ENCODE measurements around the gene PHKG2. TPM values are rescaled to one million over a fixed set of nuclear protein-coding genes. Genes with fewer than 3 reads are reported as not detected.

PHKG2 gene
- polyA plus RNA-seq, 1 donor (not counting 4 experiments of a cell fraction or from before 2014, with no cell fraction given), result 31.8 TPM

DNA sequence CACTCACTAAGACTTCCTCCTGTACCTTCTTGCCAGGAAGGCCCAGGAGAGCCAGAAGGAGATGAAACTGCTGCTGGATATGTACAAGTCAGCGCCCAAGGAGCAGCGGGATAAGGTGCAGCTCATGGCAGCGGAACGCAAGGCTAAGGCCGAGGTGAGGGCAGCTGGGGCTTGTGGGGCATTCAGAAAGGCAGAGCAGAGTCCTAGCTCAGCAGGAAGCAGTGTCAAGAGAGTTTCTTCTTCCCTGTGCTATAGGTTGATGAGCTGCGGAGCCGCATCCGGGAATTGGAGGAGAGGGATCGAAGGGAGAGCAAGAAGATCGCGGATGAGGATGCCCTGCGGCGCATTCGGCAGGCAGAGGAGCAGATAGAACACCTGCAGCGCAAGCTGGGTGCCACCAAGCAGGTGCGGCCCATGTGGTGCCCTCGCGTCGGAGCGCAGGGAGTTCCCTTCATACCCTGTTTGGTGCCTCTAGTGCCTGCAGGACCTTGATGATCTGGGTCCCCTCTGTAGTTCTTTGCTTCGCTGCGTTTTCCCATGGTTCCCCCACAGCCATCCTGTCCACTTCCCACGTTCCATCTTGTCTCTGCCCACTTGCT lies 20.5 kb downstream of the PHKG2 start:
- Histone ChIP-seq H2AFZ (ENCODE audit: control insufficient read depth, low read length) (no peak overlapping the region), H3K4me1 (ENCODE audit: control insufficient read depth, extremely low read depth, insufficient read depth, low read length) (no peaks in the 10 kb centered on the region), H3K27me3 (ENCODE audit: control insufficient read depth, extremely low read depth, insufficient read depth, low read length) (no peaks in the 10 kb centered on the region), H3K9me1 (ENCODE audit: control insufficient read depth, extremely low read depth, insufficient read depth, low read length) (no peaks in the 10 kb centered on the region), H3K36me3 (ENCODE audit: control insufficient read depth in 2 of 2, extremely low read depth in 1 of 2, insufficient read depth in 2 of 2, low read length in 2 of 2) (peaks cover 59 to 61% of the 10 kb centered on the region in 2 experiments), H4K20me1 (ENCODE audit: control insufficient read depth, extremely low read depth, insufficient read depth, low read length) (no peaks in the 10 kb centered on the region), H3K4me3 (ENCODE audit: control insufficient read depth in 2 of 3, extremely low read depth in 1 of 3, insufficient read depth in 2 of 3, low read depth in 1 of 3, low read length in 3 of 3) (no peak overlapping the region), H3K4me2 (ENCODE audit: control insufficient read depth, extremely low read depth, insufficient read depth, low read depth, low read length) (no peak overlapping the region), H3K9ac (ENCODE audit: control insufficient read depth, extremely low read depth, insufficient read depth, low read length) (no peak overlapping the region), H3K9me3 (ENCODE audit: control insufficient read depth, low read depth, low read length) (no peaks in the 10 kb centered on the region), H3K79me2 (ENCODE audit: control insufficient read depth, insufficient read depth, low read length) (peaks cover 11% of the 10 kb centered on the region), H3K27ac (ENCODE audit: control insufficient read depth, insufficient read depth, low read length) (no peak overlapping the region)
- dilution Hi-C loops (cut with MboI; ENCODE audit: extremely low pct_ligation_motif_present, low sequenced_read_pairs), result no loop called here
- no peak for DNase-seq (ENCODE audit: low read depth, low spot score)
- no peak for FAIRE-seq
- TF ChIP-seq EZH2 (IDR thresholded peaks at IDR 0.05; ENCODE audit: low read length), result no peak
- TF ChIP-seq, protein P1, sequence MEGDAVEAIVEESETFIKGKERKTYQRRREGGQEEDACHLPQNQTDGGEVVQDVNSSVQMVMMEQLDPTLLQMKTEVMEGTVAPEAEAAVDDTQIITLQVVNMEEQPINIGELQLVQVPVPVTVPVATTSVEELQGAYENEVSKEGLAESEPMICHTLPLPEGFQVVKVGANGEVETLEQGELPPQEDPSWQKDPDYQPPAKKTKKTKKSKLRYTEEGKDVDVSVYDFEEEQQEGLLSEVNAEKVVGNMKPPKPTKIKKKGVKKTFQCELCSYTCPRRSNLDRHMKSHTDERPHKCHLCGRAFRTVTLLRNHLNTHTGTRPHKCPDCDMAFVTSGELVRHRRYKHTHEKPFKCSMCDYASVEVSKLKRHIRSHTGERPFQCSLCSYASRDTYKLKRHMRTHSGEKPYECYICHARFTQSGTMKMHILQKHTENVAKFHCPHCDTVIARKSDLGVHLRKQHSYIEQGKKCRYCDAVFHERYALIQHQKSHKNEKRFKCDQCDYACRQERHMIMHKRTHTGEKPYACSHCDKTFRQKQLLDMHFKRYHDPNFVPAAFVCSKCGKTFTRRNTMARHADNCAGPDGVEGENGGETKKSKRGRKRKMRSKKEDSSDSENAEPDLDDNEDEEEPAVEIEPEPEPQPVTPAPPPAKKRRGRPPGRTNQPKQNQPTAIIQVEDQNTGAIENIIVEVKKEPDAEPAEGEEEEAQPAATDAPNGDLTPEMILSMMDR (optimal IDR thresholded peaks at IDR 0.05 in 1 of 3, IDR thresholded peaks at IDR 0.05 in 1 of 3, conservative IDR thresholded peaks at IDR 0.05 in 1 of 3; ENCODE audit: extremely low read depth in 1 of 3, insufficient read depth in 2 of 3, low read length in 3 of 3), result no peak

DNA sequence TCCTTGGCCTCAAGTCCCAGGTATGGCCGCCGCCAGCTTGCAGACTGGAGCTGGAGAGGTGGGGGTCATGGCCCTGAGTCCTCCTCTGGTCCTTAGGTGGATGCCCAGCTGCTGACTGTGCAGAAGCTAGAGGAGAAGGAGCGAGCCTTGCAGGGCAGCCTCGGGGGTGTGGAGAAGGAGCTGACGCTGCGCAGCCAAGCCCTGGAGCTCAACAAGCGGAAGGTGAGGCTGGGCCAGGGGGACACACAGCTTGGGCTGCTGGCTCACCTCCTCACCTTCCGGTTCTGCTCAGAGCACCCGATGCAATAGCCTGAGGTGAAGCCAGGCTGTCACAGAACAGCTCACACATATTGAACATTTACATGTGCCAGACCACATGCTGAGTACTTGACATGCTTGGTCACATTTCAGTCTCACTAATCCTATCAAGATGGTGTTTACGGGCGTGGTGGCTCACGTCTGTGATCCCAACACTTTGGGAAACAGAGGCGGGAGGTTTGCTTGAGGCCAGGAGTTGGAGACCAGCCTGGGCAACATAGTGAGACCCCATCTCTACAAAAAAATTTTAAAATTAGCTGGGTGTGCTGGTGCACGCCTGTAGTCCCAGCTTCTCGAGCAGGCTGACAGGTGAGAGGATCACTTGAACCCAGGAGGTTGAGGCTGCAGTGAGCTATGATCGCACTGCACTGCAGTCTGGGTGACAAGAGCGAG lies 21.3 kb downstream of the PHKG2 start:
- dilution Hi-C loops (cut with MboI; ENCODE audit: extremely low pct_ligation_motif_present, low sequenced_read_pairs), result no loop called here
- no peak for FAIRE-seq
- no peak overlapping the region for H2AFZ ChIP-seq (ENCODE audit: control insufficient read depth, low read length)
- no peaks in the 10 kb centered on the region for H3K27me3 ChIP-seq (ENCODE audit: control insufficient read depth, extremely low read depth, insufficient read depth, low read length)
- peaks cover 53 to 58% of the 10 kb centered on the region in 2 experiments for H3K36me3 ChIP-seq (ENCODE audit: control insufficient read depth in 2 of 2, extremely low read depth in 1 of 2, insufficient read depth in 2 of 2, low read length in 2 of 2)
- H3K4me2 ChIP-seq (ENCODE audit: control insufficient read depth, extremely low read depth, insufficient read depth, low read depth, low read length), result no peak overlapping the region
- TF ChIP-seq EZH2 (IDR thresholded peaks at IDR 0.05; ENCODE audit: low read length), result no peak
- TF ChIP-seq, protein P1 (optimal IDR thresholded peaks at IDR 0.05 in 1 of 3, IDR thresholded peaks at IDR 0.05 in 1 of 3, conservative IDR thresholded peaks at IDR 0.05 in 1 of 3; ENCODE audit: extremely low read depth in 1 of 3, insufficient read depth in 2 of 3, low read length in 3 of 3), result no peak
- H3K9ac ChIP-seq (ENCODE audit: control insufficient read depth, extremely low read depth, insufficient read depth, low read length), result no peak overlapping the region
- H3K9me1 ChIP-seq (ENCODE audit: control insufficient read depth, extremely low read depth, insufficient read depth, low read length), result no peaks in the 10 kb centered on the region
- no peaks in the 10 kb centered on the region for H3K4me1 ChIP-seq (ENCODE audit: control insufficient read depth, extremely low read depth, insufficient read depth, low read length)
- H3K27ac ChIP-seq (ENCODE audit: control insufficient read depth, insufficient read depth, low read length), result no peak overlapping the region
- no peaks in the 10 kb centered on the region for H3K9me3 ChIP-seq (ENCODE audit: control insufficient read depth, low read depth, low read length)
- H3K4me3 ChIP-seq (ENCODE audit: control insufficient read depth in 2 of 3, extremely low read depth in 1 of 3, insufficient read depth in 2 of 3, low read depth in 1 of 3, low read length in 3 of 3), result no peak overlapping the region
- no peaks in the 10 kb centered on the region for H4K20me1 ChIP-seq (ENCODE audit: control insufficient read depth, extremely low read depth, insufficient read depth, low read length)
- DNase-seq (ENCODE audit: low read depth, low spot score), result no peak
- H3K79me2 ChIP-seq (ENCODE audit: control insufficient read depth, insufficient read depth, low read length), result peaks cover 2% of the 10 kb centered on the region

Data from keratinocyte (primary cell).